RWPE2 (cell line): ENCODE measurements around the gene ENAH.

Source experiments
- ATAC-seq: fragments of 200-7000 bp; cut with Tn5 transposase; 3 replicates; pipeline ENCODE4 v1.9.1; 2021; ENCODE audit warnings: low read depth
- DNase-seq: peaks from one replicate; pipeline ENCODE4 v3.0.0-alpha.2; 2020; ENCODE audit warnings: low spot score
- H3K27ac ChIP-seq: fragments of 450-650 bp; 2 replicates; pipeline ENCODE4 v1.5.1; 2017; ENCODE audit warnings: mild to moderate bottlenecking; ENCODE audit not compliant: poor library complexity, severe bottlenecking
- H3K27me3 ChIP-seq: fragments of 250-450 bp; sonication (Bioruptor Pico); 2 replicates; pipeline ENCODE4 v1.5.1; 2021; ENCODE audit warnings: mild to moderate bottlenecking, moderate library complexity; ENCODE audit not compliant: insufficient read depth, poor library complexity, severe bottlenecking
- H3K36me3 ChIP-seq: fragments of 250-450 bp; sonication (Bioruptor Pico); 2 replicates; pipeline ENCODE4 v1.5.1; 2020; ENCODE audit warnings: low read depth, mild to moderate bottlenecking, moderate library complexity
- H3K4me1 ChIP-seq: fragments of 250-450 bp; sonication (Bioruptor Pico); 2 replicates; pipeline ENCODE4 v1.5.1; 2021; ENCODE audit warnings: mild to moderate bottlenecking, moderate library complexity; ENCODE audit not compliant: insufficient read depth, poor library complexity, severe bottlenecking
- H3K4me3 ChIP-seq: fragments of 250-450 bp; sonication (Bioruptor Pico); 2 replicates; pipeline ENCODE4 v1.5.1; 2021; ENCODE audit warnings: mild to moderate bottlenecking, moderate library complexity; ENCODE audit not compliant: severe bottlenecking
- H3K9me3 ChIP-seq: fragments of 250-450 bp; sonication (Bioruptor Pico); 2 replicates; pipeline ENCODE4 v1.5.1; 2021; ENCODE audit warnings: mild to moderate bottlenecking, moderate library complexity; ENCODE audit not compliant: severe bottlenecking
- TF ChIP-seq, protein P1 (sequence below): fragments of 450-650 bp; IDR thresholded peaks from one replicate; pipeline ENCODE4 v1.5.1; 2017; ENCODE audit warnings: mild to moderate bottlenecking, moderate library complexity; ENCODE audit not compliant: poor library complexity, severe bottlenecking

Gene ENAH

DNA sequence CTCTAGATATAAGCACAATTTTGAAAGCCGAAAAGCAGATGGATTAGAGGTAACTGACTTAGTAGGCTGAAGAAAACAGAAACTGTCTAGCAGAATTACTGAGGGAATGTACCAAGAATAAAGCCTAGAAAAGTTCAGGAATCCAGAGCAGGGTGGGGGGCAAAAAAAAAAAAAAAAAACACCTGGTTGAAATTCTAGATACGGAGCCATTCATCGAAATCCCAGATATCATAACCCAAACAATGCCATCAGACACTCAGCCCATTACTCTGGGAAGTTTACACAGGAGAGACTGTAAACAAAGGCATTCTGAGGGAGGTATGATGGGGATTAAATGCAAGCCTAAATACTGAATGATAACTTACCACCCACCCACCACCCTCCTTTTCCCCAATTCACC lies 45.6 kb downstream of the ENAH start:
- ATAC-seq: no peak
- Histone ChIP-seq H3K4me3 (no peak overlapping the region), H3K27me3 (no peaks in the 10 kb centered on the region), H3K4me1 (peaks cover 12% of the 10 kb centered on the region), H3K9me3 (no peaks in the 10 kb centered on the region), H3K36me3 (no peaks in the 10 kb centered on the region), H3K27ac (no peak overlapping the region)
- DNase-seq: no peak
- TF ChIP-seq, protein P1, sequence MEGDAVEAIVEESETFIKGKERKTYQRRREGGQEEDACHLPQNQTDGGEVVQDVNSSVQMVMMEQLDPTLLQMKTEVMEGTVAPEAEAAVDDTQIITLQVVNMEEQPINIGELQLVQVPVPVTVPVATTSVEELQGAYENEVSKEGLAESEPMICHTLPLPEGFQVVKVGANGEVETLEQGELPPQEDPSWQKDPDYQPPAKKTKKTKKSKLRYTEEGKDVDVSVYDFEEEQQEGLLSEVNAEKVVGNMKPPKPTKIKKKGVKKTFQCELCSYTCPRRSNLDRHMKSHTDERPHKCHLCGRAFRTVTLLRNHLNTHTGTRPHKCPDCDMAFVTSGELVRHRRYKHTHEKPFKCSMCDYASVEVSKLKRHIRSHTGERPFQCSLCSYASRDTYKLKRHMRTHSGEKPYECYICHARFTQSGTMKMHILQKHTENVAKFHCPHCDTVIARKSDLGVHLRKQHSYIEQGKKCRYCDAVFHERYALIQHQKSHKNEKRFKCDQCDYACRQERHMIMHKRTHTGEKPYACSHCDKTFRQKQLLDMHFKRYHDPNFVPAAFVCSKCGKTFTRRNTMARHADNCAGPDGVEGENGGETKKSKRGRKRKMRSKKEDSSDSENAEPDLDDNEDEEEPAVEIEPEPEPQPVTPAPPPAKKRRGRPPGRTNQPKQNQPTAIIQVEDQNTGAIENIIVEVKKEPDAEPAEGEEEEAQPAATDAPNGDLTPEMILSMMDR: no peak

DNA sequence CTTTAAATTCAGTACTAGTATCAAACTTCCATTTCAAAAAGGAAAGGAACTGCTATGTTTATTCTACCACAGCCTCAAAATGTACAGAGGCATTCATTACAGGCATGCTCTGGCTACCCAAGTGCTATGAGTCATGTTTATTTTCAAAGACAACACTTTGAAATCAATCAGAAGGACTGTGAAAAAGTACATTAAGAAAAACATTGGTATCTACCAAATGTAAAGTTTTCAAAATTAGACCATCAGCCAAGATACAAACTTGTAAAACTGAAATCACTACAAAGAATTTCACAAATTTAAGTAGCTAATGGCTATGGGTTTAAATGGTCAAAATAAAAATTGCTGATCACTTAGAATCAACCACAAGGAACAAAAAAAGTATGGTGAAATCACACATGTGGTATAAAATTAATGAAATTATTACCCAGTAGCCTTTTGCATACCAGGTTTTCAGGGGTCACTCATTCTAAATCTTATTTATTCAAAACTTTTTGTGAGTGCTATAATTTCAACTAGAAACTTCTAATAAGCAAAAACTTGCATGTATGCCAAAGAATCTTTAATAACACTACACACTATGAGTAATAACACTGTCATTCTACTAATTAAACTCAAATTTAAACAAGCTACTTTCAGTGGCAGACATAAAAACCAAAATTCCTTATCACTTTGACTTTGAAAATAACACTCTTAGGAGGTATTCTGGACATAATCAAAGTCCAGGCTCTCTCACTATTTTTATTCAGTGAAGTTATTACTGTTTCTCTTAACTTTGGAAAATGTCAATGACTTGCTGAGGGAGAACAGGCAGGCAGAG lies 49.2 kb downstream of the ENAH start:
- Histone ChIP-seq H3K4me3 (no peak overlapping the region), H3K27ac (peak overlapping the region; percentile 30), H3K36me3 (no peaks in the 10 kb centered on the region), H3K4me1 (peaks cover 9% of the 10 kb centered on the region), H3K9me3 (no peaks in the 10 kb centered on the region), H3K27me3 (no peaks in the 10 kb centered on the region)
- peak; percentile 83 for ATAC-seq
- TF ChIP-seq, protein P1: no peak
- DNase-seq: no peak

DNA sequence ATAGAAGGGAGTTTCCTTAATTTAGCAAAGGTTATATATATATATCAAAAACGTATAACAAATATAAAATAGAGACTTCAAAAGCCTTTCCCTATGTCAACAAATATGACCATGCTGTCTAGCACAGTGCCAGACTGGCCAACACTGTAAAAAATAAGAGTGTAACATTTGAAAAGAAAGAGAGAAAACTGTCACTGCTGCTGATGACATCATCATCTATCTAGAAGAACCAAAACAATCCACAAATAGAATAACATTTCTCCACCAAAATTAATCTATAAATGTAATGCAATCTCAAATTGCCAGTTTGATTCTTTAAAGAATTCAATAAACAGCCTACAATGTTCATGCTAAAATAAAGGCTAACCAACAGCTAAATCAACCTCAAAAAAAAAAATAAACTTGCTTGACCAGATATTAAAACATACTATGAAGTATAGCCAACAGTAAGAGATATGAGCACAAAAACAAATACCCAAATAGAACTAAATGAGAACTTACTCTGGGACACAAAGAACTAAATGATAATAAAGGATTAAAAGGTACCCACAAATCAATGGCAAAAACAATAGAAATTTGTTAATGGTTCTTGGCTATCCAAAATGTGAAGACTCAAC lies 50.2 kb downstream of the ENAH start:
- peaks cover 9% of the 10 kb centered on the region for H3K4me1 ChIP-seq
- TF ChIP-seq, protein P1: no peak
- H3K4me3 ChIP-seq: no peak overlapping the region
- peak overlapping the region; percentile 30 for H3K27ac ChIP-seq
- no peaks in the 10 kb centered on the region for H3K9me3 ChIP-seq
- no peak for ATAC-seq
- H3K27me3 ChIP-seq: no peaks in the 10 kb centered on the region
- no peaks in the 10 kb centered on the region for H3K36me3 ChIP-seq
- DNase-seq: no peak

DNA sequence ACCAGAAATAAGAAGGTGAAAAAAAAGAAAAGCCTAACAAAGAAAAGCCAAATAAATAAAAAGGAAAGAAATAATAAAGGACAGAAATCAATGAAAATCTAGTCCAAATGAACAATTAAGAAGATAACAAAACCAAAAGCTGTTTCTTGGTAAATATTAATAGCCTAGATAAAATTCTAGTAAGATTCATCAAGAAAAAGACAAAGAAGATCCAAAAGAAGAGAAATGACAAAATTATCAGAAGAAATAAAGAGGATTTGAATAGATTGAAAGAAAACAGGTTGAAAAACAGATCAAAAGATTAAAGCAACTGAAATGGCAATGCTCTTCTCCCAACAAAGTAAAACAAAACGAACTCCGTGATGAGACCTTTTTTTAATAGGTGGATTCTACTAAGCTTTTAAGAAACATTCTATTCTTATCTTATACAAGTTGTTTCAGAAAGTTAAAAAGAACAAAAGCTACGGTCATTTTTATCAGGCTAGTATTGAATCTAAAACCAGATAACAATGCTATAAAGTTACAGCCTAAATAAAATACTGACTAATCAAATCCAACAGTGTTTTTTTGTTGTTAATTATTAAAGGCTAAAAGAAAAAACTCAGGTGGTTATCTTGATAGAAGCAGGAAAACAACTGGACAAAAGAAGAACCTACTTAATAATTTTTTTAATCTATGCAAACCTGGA lies 50.9 kb downstream of the ENAH start:
- peaks cover 9% of the 10 kb centered on the region for H3K4me1 ChIP-seq
- TF ChIP-seq, protein P1: no peak
- no peak for DNase-seq
- H3K9me3 ChIP-seq: no peaks in the 10 kb centered on the region
- H3K27me3 ChIP-seq: no peaks in the 10 kb centered on the region
- no peak for ATAC-seq
- H3K4me3 ChIP-seq: no peak overlapping the region
- H3K36me3 ChIP-seq: no peaks in the 10 kb centered on the region
- no peak overlapping the region for H3K27ac ChIP-seq
